IMR-90 (cell line): ENCODE data around the gene SARM1. TPM values are rescaled to one million over a fixed set of nuclear protein-coding genes. Genes with fewer than 3 reads are reported as not detected.

Experiments
- ATAC-seq: fragments of 200-7000 bp; cut with Tn5 transposase; 2 replicates; pipeline ENCODE4 v1.9.1; 2020; ENCODE audit warnings: low read depth, mild to moderate bottlenecking, moderate library complexity
- BruUV-seq: library from RNA; stranded (reverse); fragments of 400-500 nt; replicated peaks from 2 replicates; lab custom pipeline; 2021; lab: Mats Ljungman, UMichigan
- CTCF ChIA-PET: fragments of 300-600 bp; formaldehyde crosslinking; extraction: SDS; loops from one replicate; lab custom pipeline; 2021; ENCODE audit warnings: antibody characterized with exemption; lab: Yijun Ruan, JAX
- POLR2A ChIA-PET: fragments of 300-600 bp; sonication (Branson Sonifier 250); formaldehyde crosslinking; loops from one replicate; lab custom pipeline; 2022; ENCODE audit warnings: antibody characterized with exemption; ENCODE audit not compliant: unreplicated experiment; lab: Charles Lee
- DNase-seq: peaks from one replicate; pipeline ENCODE4 v3.0.0; 2013
- H2AFZ ChIP-seq: replicated peaks from 2 replicates; pipeline ENCODE3; 2013; ENCODE audit warnings: low read length, mild to moderate bottlenecking; ENCODE audit not compliant: poor library complexity
- H2AK5ac ChIP-seq: 2 replicates; pipeline ENCODE4 v1.6.1; 2013; ENCODE audit warnings: low read depth, low read length, inconsistent platforms
- H2AK9ac ChIP-seq: replicated peaks from 2 replicates; pipeline ENCODE3; 2013; ENCODE audit warnings: mild to moderate bottlenecking, low read depth, low read length, moderate library complexity; ENCODE audit not compliant: poor library complexity
- H2BK120ac ChIP-seq: 2 replicates; pipeline ENCODE4 v1.6.1; 2013; ENCODE audit warnings: low read depth, low read length, inconsistent platforms
- H2BK15ac ChIP-seq: 3 replicates; pipeline ENCODE4 v1.6.1; 2013; ENCODE audit warnings: low read depth, low read length, inconsistent platforms
- H2BK20ac ChIP-seq: 2 replicates; pipeline ENCODE4 v1.6.1; 2013; ENCODE audit warnings: low read depth, mild to moderate bottlenecking, inconsistent platforms, low read length, moderate library complexity
- H2BK5ac ChIP-seq: 2 replicates; pipeline ENCODE4 v1.6.1; 2013; ENCODE audit warnings: mild to moderate bottlenecking, low read depth, low read length, inconsistent platforms; ENCODE audit not compliant: poor library complexity, severe bottlenecking
- H3K14ac ChIP-seq: replicated peaks from 2 replicates; pipeline ENCODE4 v1.6.1; 2013; ENCODE audit warnings: low read depth, low read length, inconsistent platforms
- H3K18ac ChIP-seq: 2 replicates; pipeline ENCODE4 v1.6.1; 2013; ENCODE audit warnings: low read depth, low read length, control low read depth
- H3K23ac ChIP-seq: 2 replicates; pipeline ENCODE4 v1.6.1; 2013; ENCODE audit warnings: low read depth, low read length, inconsistent platforms
- H3K27ac ChIP-seq: 2 replicates; pipeline ENCODE4 v1.5.1; 2013; ENCODE audit warnings: mild to moderate bottlenecking, control low read depth, low read length; ENCODE audit not compliant: insufficient read depth
- H3K27me3 ChIP-seq: 2 replicates; pipeline ENCODE4 v1.6.1; 2013; ENCODE audit warnings: low read length; ENCODE audit not compliant: control insufficient read depth, insufficient read depth
- H3K36me3 ChIP-seq: 2 replicates; pipeline ENCODE4 v1.6.1; 2013; ENCODE audit warnings: low read length, mixed read lengths; ENCODE audit not compliant: control insufficient read depth, insufficient read depth
- H3K4ac ChIP-seq: 2 replicates; pipeline ENCODE4 v1.6.1; 2013; ENCODE audit warnings: low read depth, low read length, inconsistent platforms
- H3K4me1 ChIP-seq: 2 replicates; pipeline ENCODE4 v1.6.1; 2013; ENCODE audit warnings: low read length, mixed read lengths; ENCODE audit not compliant: control insufficient read depth, insufficient read depth
- H3K4me2 ChIP-seq: 2 replicates; pipeline ENCODE4 v1.6.1; 2013; ENCODE audit warnings: low read depth, mild to moderate bottlenecking, control low read depth, low read length, moderate library complexity
- H3K4me3 ChIP-seq: 2 replicates; pipeline ENCODE4 v1.5.1; 2013; ENCODE audit warnings: low read depth, mild to moderate bottlenecking, control low read depth, low read length, moderate library complexity; ENCODE audit not compliant: insufficient read depth
- H3K56ac ChIP-seq: 2 replicates; pipeline ENCODE4 v1.6.1; 2013; ENCODE audit warnings: low read length, inconsistent platforms; ENCODE audit not compliant: insufficient read depth; ENCODE audit errors: extremely low read depth
- H3K79me1 ChIP-seq, 2 experiments: 2 replicates each; pipeline ENCODE4 v1.6.1; 2013; ENCODE audit warnings: low read length in 2 of 2, inconsistent platforms in 1 of 2, low read depth in 1 of 2
- H3K9ac ChIP-seq: 2 replicates; pipeline ENCODE4 v1.6.1; 2013; ENCODE audit warnings: low read depth, low read length, control low read depth
- H3K9me1 ChIP-seq: 2 replicates; pipeline ENCODE4 v1.6.1; 2013; ENCODE audit warnings: low read length, inconsistent platforms; ENCODE audit not compliant: insufficient read depth
- H3K9me3 ChIP-seq: 2 replicates; pipeline ENCODE4 v1.6.1; 2013; ENCODE audit warnings: low read length; ENCODE audit not compliant: control insufficient read depth, insufficient read depth
- H4K20me1 ChIP-seq: 2 replicates; pipeline ENCODE4 v1.6.1; 2013; ENCODE audit warnings: low read length, inconsistent platforms; ENCODE audit not compliant: insufficient read depth
- H4K5ac ChIP-seq: 2 replicates; pipeline ENCODE4 v1.6.1; 2013; ENCODE audit warnings: mild to moderate bottlenecking, low read depth, low read length, control low read depth
- H4K8ac ChIP-seq, 2 experiments: 2 replicates each; pipeline ENCODE4 v1.6.1; 2013; ENCODE audit warnings: low read depth in 2 of 2, low read length in 2 of 2, control low read depth in 1 of 2, inconsistent platforms in 1 of 2
- H4K91ac ChIP-seq: 2 replicates; pipeline ENCODE4 v1.6.1; 2013; ENCODE audit warnings: low read depth, low read length, inconsistent platforms; ENCODE audit not compliant: insufficient read depth
- BHLHE40 ChIP-seq: fragments of 150-350 bp; IDR thresholded peaks from 2 replicates; pipeline ENCODE4 v1.6.1; 2016; ENCODE audit warnings: mild to moderate bottlenecking, low read depth, low read length
- CEBPB ChIP-seq: IDR thresholded peaks from 2 replicates; pipeline ENCODE4 v1.6.1; 2012; ENCODE audit warnings: low read depth, low read length, improper control_type of control experiment
- CHD1 ChIP-seq: IDR thresholded peaks from 2 replicates; pipeline ENCODE4 v1.6.1; 2012; ENCODE audit warnings: low read depth, low read length, improper control_type of control experiment
- FOS ChIP-seq: fragments of 150-350 bp; IDR thresholded peaks from 2 replicates; pipeline ENCODE4 v1.6.1; 2016; ENCODE audit warnings: low read depth, low read length
- MAFK ChIP-seq: IDR thresholded peaks from 2 replicates; pipeline ENCODE4 v1.6.1; 2012; ENCODE audit warnings: low read depth, low read length, improper control_type of control experiment
- MAZ ChIP-seq: IDR thresholded peaks from 2 replicates; pipeline ENCODE4 v1.6.1; 2012; ENCODE audit warnings: low read depth, mild to moderate bottlenecking, low read length, improper control_type of control experiment, moderate library complexity, borderline replicate concordance
- MXI1 ChIP-seq: IDR thresholded peaks from 2 replicates; pipeline ENCODE4 v1.6.1; 2012; ENCODE audit warnings: low read depth, mild to moderate bottlenecking, low read length, moderate library complexity, borderline replicate concordance
- NFE2L2 ChIP-seq: fragments of 150-350 bp; IDR thresholded peaks from 2 replicates; pipeline ENCODE4 v1.6.1; 2016; ENCODE audit warnings: low read depth, mild to moderate bottlenecking, low read length
- POLR2A ChIP-seq: IDR thresholded peaks from 2 replicates; pipeline ENCODE4 v1.6.1; 2012; ENCODE audit warnings: mild to moderate bottlenecking, low read depth, low read length
- RAD21 ChIP-seq: IDR thresholded peaks from 2 replicates; pipeline ENCODE4 v1.6.1; 2012; ENCODE audit warnings: low read length, improper control_type of control experiment
- RCOR1 ChIP-seq: IDR thresholded peaks from 2 replicates; pipeline ENCODE4 v1.6.1; 2012; ENCODE audit warnings: mild to moderate bottlenecking, low read length, improper control_type of control experiment; ENCODE audit not compliant: insufficient replicate concordance
- RFX5 ChIP-seq: IDR thresholded peaks from 2 replicates; pipeline ENCODE4 v1.8.0; 2012; ENCODE audit warnings: low read depth, mild to moderate bottlenecking, low read length, moderate library complexity
- SMC3 ChIP-seq: fragments of 150-350 bp; IDR thresholded peaks from 2 replicates; pipeline ENCODE4 v1.6.1; 2016; ENCODE audit warnings: low read depth, mild to moderate bottlenecking, antibody characterized with exemption, low read length, moderate library complexity
- WGBS, 2 experiments: methylation state at CpG; one replicate each; pipeline versions ENCODE4 v1.1.5 to v1.1.7; 2013; ENCODE audit warnings: missing lambda C conversion rate in 2 of 2; ENCODE audit not compliant: insufficient read length in 1 of 2; ENCODE audit errors: extremely low coverage in 2 of 2; 5-methylcytosine and 5-hydroxymethylcytosine counted together
- dilution Hi-C: fragments of 300-500 bp; cut with HindIII; formaldehyde crosslinking; loops from one replicate; pipeline ENCODE4 v1.14.3; 2018; ENCODE audit warnings: low sequenced_read_pairs; ENCODE audit not compliant: unreplicated experiment
- in situ Hi-C: fragments of 300-500 bp; cut with MboI; formaldehyde crosslinking; loops from 3 replicates; pipeline ENCODE4 v1.14.3; 2019; ENCODE audit warnings: low sequenced_read_pairs, inconsistent platforms, mixed read lengths
- intact Hi-C: fragments of 100-400 bp; cut with micrococcal nuclease; formaldehyde crosslinking; loops from 2 replicates; pipeline ENCODE4 v1.10.0; 2022
- polyA plus RNA-seq, 3 experiments: library from polyadenylated mRNA; depleted of rRNA; stranded (reverse); fragments of >200 nt; gene quantifications; 2 replicates each; pipeline ENCODE4 v1.2.3, GENCODE V29; 2012; ENCODE audit warnings: low replicate concordance in 1 of 3
- total RNA-seq: library from RNA; depleted of rRNA; stranded (reverse); fragments of >200 nt; gene quantifications from 2 replicates; pipeline ENCODE4 v1.2.3, GENCODE V29; 2012
- TF ChIP-seq, protein P1 (sequence below): fragments of 150-350 bp; IDR thresholded peaks from 2 replicates; pipeline ENCODE4 v1.6.1; 2017; ENCODE audit warnings: mild to moderate bottlenecking, antibody characterized with exemption, low read length, low read depth
- TF ChIP-seq, protein P2 (sequence below): conservative IDR thresholded peaks from 2 replicates; pipeline ENCODE4 v1.5.1; 2012; ENCODE audit warnings: mild to moderate bottlenecking, low read depth, low read length, improper control_type of control experiment
- TF ChIP-seq, protein P3 (sequence below): fragments of 150-350 bp; IDR thresholded peaks from 2 replicates; pipeline ENCODE4 v1.6.1; 2016; ENCODE audit warnings: low read depth, mild to moderate bottlenecking, low read length, moderate library complexity, borderline replicate concordance

Gene SARM1
- total and polyA plus RNA-seq, 2 of the 4 experiments (the other 2 are of a cell fraction), result 3.4 to 11.4 TPM

DNA sequence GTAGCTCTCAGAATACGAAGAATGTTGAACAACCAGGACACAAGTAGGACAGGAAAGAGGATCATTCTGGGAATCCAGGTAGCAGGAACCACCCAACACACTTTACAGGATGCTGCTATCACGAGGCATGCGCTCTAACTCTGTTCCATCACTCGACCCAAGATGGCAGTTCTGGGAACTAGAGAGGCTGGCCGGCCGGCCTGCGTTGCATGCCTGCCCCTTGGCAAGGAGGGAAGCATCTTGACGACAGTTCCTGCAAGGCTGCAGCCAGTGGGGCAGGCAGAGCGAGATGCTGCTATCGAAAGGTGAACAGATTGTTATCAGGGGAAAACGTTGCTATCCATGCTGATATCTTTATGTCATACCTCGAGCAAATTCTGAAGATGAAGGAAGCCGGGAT is 53.7 kb downstream of the SARM1 start:
- no peak for ATAC-seq
- H3K14ac ChIP-seq, result no peak overlapping the region
- intact Hi-C loops (no loop called here), dilution Hi-C loops (no loop called here), in situ Hi-C loops (no loop called here)
- BruUV-seq, result no TSS peak
- no peak overlapping the region for H3K9ac ChIP-seq
- no peak overlapping the region for H3K4me3 ChIP-seq
- no peak overlapping the region for H3K4me2 ChIP-seq
- H2BK15ac ChIP-seq, result no peak overlapping the region
- TF ChIP-seq SMC3 (no peak), RCOR1 (no peak), FOS (no peak), MXI1 (no peak), BHLHE40 (no peak), CHD1 (no peak), POLR2A (no peak), RAD21 (no peak), MAZ (no peak), RFX5 (no peak), NFE2L2 (no peak), MAFK (no peak), CEBPB (no peak)
- TF ChIP-seq, protein P1, sequence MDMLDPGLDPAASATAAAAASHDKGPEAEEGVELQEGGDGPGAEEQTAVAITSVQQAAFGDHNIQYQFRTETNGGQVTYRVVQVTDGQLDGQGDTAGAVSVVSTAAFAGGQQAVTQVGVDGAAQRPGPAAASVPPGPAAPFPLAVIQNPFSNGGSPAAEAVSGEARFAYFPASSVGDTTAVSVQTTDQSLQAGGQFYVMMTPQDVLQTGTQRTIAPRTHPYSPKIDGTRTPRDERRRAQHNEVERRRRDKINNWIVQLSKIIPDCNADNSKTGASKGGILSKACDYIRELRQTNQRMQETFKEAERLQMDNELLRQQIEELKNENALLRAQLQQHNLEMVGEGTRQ, result no peak
- TF ChIP-seq, protein P2, sequence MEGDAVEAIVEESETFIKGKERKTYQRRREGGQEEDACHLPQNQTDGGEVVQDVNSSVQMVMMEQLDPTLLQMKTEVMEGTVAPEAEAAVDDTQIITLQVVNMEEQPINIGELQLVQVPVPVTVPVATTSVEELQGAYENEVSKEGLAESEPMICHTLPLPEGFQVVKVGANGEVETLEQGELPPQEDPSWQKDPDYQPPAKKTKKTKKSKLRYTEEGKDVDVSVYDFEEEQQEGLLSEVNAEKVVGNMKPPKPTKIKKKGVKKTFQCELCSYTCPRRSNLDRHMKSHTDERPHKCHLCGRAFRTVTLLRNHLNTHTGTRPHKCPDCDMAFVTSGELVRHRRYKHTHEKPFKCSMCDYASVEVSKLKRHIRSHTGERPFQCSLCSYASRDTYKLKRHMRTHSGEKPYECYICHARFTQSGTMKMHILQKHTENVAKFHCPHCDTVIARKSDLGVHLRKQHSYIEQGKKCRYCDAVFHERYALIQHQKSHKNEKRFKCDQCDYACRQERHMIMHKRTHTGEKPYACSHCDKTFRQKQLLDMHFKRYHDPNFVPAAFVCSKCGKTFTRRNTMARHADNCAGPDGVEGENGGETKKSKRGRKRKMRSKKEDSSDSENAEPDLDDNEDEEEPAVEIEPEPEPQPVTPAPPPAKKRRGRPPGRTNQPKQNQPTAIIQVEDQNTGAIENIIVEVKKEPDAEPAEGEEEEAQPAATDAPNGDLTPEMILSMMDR, result no peak
- TF ChIP-seq, protein P3, sequence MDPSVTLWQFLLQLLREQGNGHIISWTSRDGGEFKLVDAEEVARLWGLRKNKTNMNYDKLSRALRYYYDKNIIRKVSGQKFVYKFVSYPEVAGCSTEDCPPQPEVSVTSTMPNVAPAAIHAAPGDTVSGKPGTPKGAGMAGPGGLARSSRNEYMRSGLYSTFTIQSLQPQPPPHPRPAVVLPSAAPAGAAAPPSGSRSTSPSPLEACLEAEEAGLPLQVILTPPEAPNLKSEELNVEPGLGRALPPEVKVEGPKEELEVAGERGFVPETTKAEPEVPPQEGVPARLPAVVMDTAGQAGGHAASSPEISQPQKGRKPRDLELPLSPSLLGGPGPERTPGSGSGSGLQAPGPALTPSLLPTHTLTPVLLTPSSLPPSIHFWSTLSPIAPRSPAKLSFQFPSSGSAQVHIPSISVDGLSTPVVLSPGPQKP, result no peak
- H2BK20ac ChIP-seq, result no peak overlapping the region
- H3K79me1 ChIP-seq, result no peaks in the 10 kb centered on the region
- no peaks in the 10 kb centered on the region; the same call in 1 of the 2 replicates for H3K4me1 ChIP-seq
- no peak for DNase-seq
- no peak overlapping the region for H4K5ac ChIP-seq
- H3K18ac ChIP-seq, result no peak overlapping the region
- H4K8ac ChIP-seq, result no peak overlapping the region
- H2AK5ac ChIP-seq, result no peak overlapping the region
- WGBS, 2 experiments, result 71% methylated on average over 4 of the region's 13 CpGs; no CpG with 5 or more reads in 1 of the 2 experiments
- H2AK9ac ChIP-seq, result no peak overlapping the region
- ChIA-PET CTCF (interaction anchor here (0.7 kb wide), 1 partner anchor 70 kb away, joined by 3 read pairs; no protein-coding TSS in a partner anchor), POLR2A (no interaction called here)
- no peak overlapping the region for H3K27ac ChIP-seq
- H2BK120ac ChIP-seq, result no peak overlapping the region
- H2AFZ ChIP-seq, result no peak overlapping the region
- H3K56ac ChIP-seq, result no peak overlapping the region
- H3K4ac ChIP-seq, result no peak overlapping the region
- no peaks in the 10 kb centered on the region for H4K20me1 ChIP-seq
- H2BK5ac ChIP-seq, result no peak overlapping the region
- H3K9me3 ChIP-seq, result no peaks in the 10 kb centered on the region
- no peaks in the 10 kb centered on the region for H3K9me1 ChIP-seq
- H3K27me3 ChIP-seq, result peaks cover 10% of the 10 kb centered on the region; the same call in 1 of the 2 replicates
- no peak overlapping the region for H4K91ac ChIP-seq
- no peak overlapping the region for H3K23ac ChIP-seq
- no peaks in the 10 kb centered on the region for H3K36me3 ChIP-seq
